HG03097 (cell line): ENCODE data around the gene NRXN2.
"Not testable (repeated sequence)": the region's sequence is repeated elsewhere in the genome, so short reads cannot be mapped to it uniquely, and the experiment has no call there.

Experiments
- ATAC-seq: cut with Tn5 transposase; IDR thresholded peaks from one replicate; pipeline ENCODE4 v1.9.1; 2021; ENCODE audit not compliant: unreplicated experiment, low FRiP score

Gene NRXN2

GRCh38 chr11:64711138-64711955 lies 11.7 kb downstream of the NRXN2 start:
- ATAC-seq, result no peak

GRCh38 chr11:64710418-64711137 lies 12.4 kb downstream of the NRXN2 start:
- no peak for ATAC-seq

- no peak for ATAC-seq
Observed at GRCh38 chr11:64705501-64705900, 17.5 kb downstream of the NRXN2 start.

GRCh38 chr11:64703048-64703447 lies 19.9 kb downstream of the NRXN2 start:
- ATAC-seq, result no peak

GRCh38 chr11:64701956-64702355 lies 21.0 kb downstream of the NRXN2 start:
- ATAC-seq, result not testable (repeated sequence)

- ATAC-seq, result no peak
Observed at GRCh38 chr11:64698427-64698826, 24.6 kb downstream of the NRXN2 start.

GRCh38 chr11:64697663-64698375 lies 25.2 kb downstream of the NRXN2 start:
- ATAC-seq, result no peak

- ATAC-seq, result no peak
Observed at GRCh38 chr11:64696045-64696444, 27.0 kb downstream of the NRXN2 start.

GRCh38 chr11:64695548-64695947 lies 27.4 kb downstream of the NRXN2 start:
- no peak for ATAC-seq

- no peak for ATAC-seq
Observed at GRCh38 chr11:64694821-64695365, 28.1 kb downstream of the NRXN2 start.

- ATAC-seq, result no peak
Observed at GRCh38 chr11:64694026-64694755, 28.8 kb downstream of the NRXN2 start.

- no peak for ATAC-seq
Observed at GRCh38 chr11:64692764-64693331, 30.1 kb downstream of the NRXN2 start.

GRCh38 chr11:64691543-64691942 lies 31.5 kb downstream of the NRXN2 start:
- no peak for ATAC-seq

- no peak for ATAC-seq
Observed at GRCh38 chr11:64690235-64690634, 32.8 kb downstream of the NRXN2 start.

GRCh38 chr11:64688534-64688982 lies 34.4 kb downstream of the NRXN2 start:
- peak; percentile 67 for ATAC-seq

GRCh38 chr11:64687643-64688533 lies 35.1 kb downstream of the NRXN2 start:
- no peak for ATAC-seq

GRCh38 chr11:64687204-64687603 lies 35.8 kb downstream of the NRXN2 start:
- ATAC-seq, result no peak

GRCh38 chr11:64686466-64687170 lies 36.4 kb downstream of the NRXN2 start:
- no peak for ATAC-seq
